Transverse colon (tissue), 3 donors: ENCODE results near the gene LMX1A.

Experiments
- POLR2A ChIP-seq: fragments of 450-650 bp; IDR thresholded peaks from one replicate; pipeline ENCODE4 v1.6.1; 2016; ENCODE audit warnings: antibody characterized with exemption, mild to moderate bottlenecking, moderate library complexity
- TF ChIP-seq, protein P1 (sequence below), 5 experiments: fragments of 200-600 bp in 3 of 5; fragments of 450-650 bp in 2 of 5; sonication (generic) in 3 of 5; IDR thresholded peaks; 1 replicate in 2 of 5; 2 replicates in 3 of 5; pipeline ENCODE4 v1.5.1; 2016 to 2017; ENCODE audit warnings: antibody characterized with exemption in 5 of 5, inconsistent platforms in 3 of 5, mild to moderate bottlenecking in 2 of 5, moderate library complexity in 1 of 5

- TF ChIP-seq, protein P1, sequence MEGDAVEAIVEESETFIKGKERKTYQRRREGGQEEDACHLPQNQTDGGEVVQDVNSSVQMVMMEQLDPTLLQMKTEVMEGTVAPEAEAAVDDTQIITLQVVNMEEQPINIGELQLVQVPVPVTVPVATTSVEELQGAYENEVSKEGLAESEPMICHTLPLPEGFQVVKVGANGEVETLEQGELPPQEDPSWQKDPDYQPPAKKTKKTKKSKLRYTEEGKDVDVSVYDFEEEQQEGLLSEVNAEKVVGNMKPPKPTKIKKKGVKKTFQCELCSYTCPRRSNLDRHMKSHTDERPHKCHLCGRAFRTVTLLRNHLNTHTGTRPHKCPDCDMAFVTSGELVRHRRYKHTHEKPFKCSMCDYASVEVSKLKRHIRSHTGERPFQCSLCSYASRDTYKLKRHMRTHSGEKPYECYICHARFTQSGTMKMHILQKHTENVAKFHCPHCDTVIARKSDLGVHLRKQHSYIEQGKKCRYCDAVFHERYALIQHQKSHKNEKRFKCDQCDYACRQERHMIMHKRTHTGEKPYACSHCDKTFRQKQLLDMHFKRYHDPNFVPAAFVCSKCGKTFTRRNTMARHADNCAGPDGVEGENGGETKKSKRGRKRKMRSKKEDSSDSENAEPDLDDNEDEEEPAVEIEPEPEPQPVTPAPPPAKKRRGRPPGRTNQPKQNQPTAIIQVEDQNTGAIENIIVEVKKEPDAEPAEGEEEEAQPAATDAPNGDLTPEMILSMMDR (IDR thresholded peaks at IDR 0.05): no peak
- TF ChIP-seq POLR2A: no peak
These were observed 68.7 kb downstream of the LMX1A start for GRCh38 chr1:165287781-165288180.
